Measurements from ENCODE around the gene SMURF1. TPM values are rescaled to one million over a fixed set of nuclear protein-coding genes. Genes with fewer than 3 reads are reported as not detected.

The SMURF1 gene
- total RNA-seq, 1 donor = 23.5 TPM

DNA sequence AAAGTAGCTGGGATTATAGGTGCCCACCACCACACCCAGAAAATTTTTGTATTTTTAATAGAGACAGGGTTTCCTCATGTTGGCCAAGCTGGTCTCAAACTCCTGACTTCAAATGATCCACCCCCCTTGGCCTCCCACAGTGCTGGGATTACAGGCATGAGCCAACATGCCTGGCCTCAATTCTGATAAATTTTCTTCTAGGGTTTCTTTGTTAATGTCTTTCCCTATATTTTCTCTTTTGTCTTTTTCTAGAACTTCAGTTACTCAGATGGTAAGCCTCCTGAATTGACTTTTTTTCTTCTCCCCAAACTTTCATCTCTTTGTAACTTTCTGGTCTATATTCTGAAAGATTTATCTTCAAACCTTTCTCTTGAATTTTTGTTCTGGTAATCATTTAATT, 12.7 kb upstream of the SMURF1 start:
- no peaks in the 10 kb centered on the region for H3K79me2 ChIP-seq (ENCODE audit: insufficient read depth, low read length)
- no peaks in the 10 kb centered on the region for H3K36me3 ChIP-seq (ENCODE audit: insufficient read depth, low read length)
- H3K4me3 ChIP-seq (ENCODE audit: insufficient read depth, low read length) = no peak overlapping the region
- H4K20me1 ChIP-seq (ENCODE audit: insufficient read depth, low read length) = no peaks in the 10 kb centered on the region
- no peaks in the 10 kb centered on the region for H3K4me1 ChIP-seq (ENCODE audit: insufficient read depth, low read length)
- no peaks in the 10 kb centered on the region for H3K9me3 ChIP-seq (ENCODE audit: low read depth, low read length)
- H3K27ac ChIP-seq (ENCODE audit: low read depth, low read length) = no peak overlapping the region
- no peak for DNase-seq (ENCODE audit: insufficient read length, low spot score, missing footprints)
- H3K27me3 ChIP-seq (ENCODE audit: insufficient read depth, low read length) = no peaks in the 10 kb centered on the region
- no peak overlapping the region for H2AFZ ChIP-seq (ENCODE audit: low read length)
- TF ChIP-seq, protein P1, sequence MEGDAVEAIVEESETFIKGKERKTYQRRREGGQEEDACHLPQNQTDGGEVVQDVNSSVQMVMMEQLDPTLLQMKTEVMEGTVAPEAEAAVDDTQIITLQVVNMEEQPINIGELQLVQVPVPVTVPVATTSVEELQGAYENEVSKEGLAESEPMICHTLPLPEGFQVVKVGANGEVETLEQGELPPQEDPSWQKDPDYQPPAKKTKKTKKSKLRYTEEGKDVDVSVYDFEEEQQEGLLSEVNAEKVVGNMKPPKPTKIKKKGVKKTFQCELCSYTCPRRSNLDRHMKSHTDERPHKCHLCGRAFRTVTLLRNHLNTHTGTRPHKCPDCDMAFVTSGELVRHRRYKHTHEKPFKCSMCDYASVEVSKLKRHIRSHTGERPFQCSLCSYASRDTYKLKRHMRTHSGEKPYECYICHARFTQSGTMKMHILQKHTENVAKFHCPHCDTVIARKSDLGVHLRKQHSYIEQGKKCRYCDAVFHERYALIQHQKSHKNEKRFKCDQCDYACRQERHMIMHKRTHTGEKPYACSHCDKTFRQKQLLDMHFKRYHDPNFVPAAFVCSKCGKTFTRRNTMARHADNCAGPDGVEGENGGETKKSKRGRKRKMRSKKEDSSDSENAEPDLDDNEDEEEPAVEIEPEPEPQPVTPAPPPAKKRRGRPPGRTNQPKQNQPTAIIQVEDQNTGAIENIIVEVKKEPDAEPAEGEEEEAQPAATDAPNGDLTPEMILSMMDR (IDR thresholded peaks at IDR 0.05; ENCODE audit: extremely low read depth, low read depth, low read length) = no peak
- no peak overlapping the region for H3K4me2 ChIP-seq (ENCODE audit: insufficient read depth, low read length)

- no peak overlapping the region for H3K4me3 ChIP-seq (ENCODE audit: insufficient read depth, low read length)
- no peaks in the 10 kb centered on the region for H3K36me3 ChIP-seq (ENCODE audit: insufficient read depth, low read length)
- no peak overlapping the region for H3K4me2 ChIP-seq (ENCODE audit: insufficient read depth, low read length)
- TF ChIP-seq, protein P1 (IDR thresholded peaks at IDR 0.05; ENCODE audit: extremely low read depth, low read depth, low read length) = no peak
- no peaks in the 10 kb centered on the region for H3K4me1 ChIP-seq (ENCODE audit: insufficient read depth, low read length)
- no peaks in the 10 kb centered on the region for H3K79me2 ChIP-seq (ENCODE audit: insufficient read depth, low read length)
- no peak overlapping the region for H3K27ac ChIP-seq (ENCODE audit: low read depth, low read length)
- H3K27me3 ChIP-seq (ENCODE audit: insufficient read depth, low read length) = peaks cover 5% of the 10 kb centered on the region
- no peak for DNase-seq (ENCODE audit: insufficient read length, low spot score, missing footprints)
- no peak overlapping the region for H2AFZ ChIP-seq (ENCODE audit: low read length)
- no peaks in the 10 kb centered on the region for H4K20me1 ChIP-seq (ENCODE audit: insufficient read depth, low read length)
- H3K9me3 ChIP-seq (ENCODE audit: low read depth, low read length) = no peaks in the 10 kb centered on the region
These were observed 11.3 kb upstream of the SMURF1 start for GRCh38 chr7:99155211-99155610.

- Histone ChIP-seq H3K4me3 (ENCODE audit: insufficient read depth, low read length) (no peak overlapping the region), H3K27ac (ENCODE audit: low read depth, low read length) (no peak overlapping the region), H3K9me3 (ENCODE audit: low read depth, low read length) (no peaks in the 10 kb centered on the region), H3K4me2 (ENCODE audit: insufficient read depth, low read length) (no peak overlapping the region), H3K79me2 (ENCODE audit: insufficient read depth, low read length) (peaks cover 3% of the 10 kb centered on the region), H3K27me3 (ENCODE audit: insufficient read depth, low read length) (peaks cover 5% of the 10 kb centered on the region), H4K20me1 (ENCODE audit: insufficient read depth, low read length) (no peaks in the 10 kb centered on the region), H3K36me3 (ENCODE audit: insufficient read depth, low read length) (no peaks in the 10 kb centered on the region), H3K4me1 (ENCODE audit: insufficient read depth, low read length) (peaks cover 6% of the 10 kb centered on the region), H2AFZ (ENCODE audit: low read length) (no peak overlapping the region)
- DNase-seq (ENCODE audit: insufficient read length, low spot score, missing footprints) = no peak
- TF ChIP-seq, protein P1 (IDR thresholded peaks at IDR 0.05; ENCODE audit: extremely low read depth, low read depth, low read length) = no peak
These were observed 3.1 kb upstream of the SMURF1 start for GRCh38 chr7:99146979-99147378.

- Histone ChIP-seq H3K36me3 (ENCODE audit: insufficient read depth, low read length) (no peaks in the 10 kb centered on the region), H3K4me1 (ENCODE audit: insufficient read depth, low read length) (peaks cover 20% of the 10 kb centered on the region), H4K20me1 (ENCODE audit: insufficient read depth, low read length) (peaks cover 5% of the 10 kb centered on the region), H3K4me2 (ENCODE audit: insufficient read depth, low read length) (no peak overlapping the region), H3K27ac (ENCODE audit: low read depth, low read length) (no peak overlapping the region), H3K4me3 (ENCODE audit: insufficient read depth, low read length) (peak overlapping the region; percentile 89), H3K9me3 (ENCODE audit: low read depth, low read length) (no peaks in the 10 kb centered on the region), H2AFZ (ENCODE audit: low read length) (no peak overlapping the region), H3K79me2 (ENCODE audit: insufficient read depth, low read length) (peaks cover 38% of the 10 kb centered on the region), H3K27me3 (ENCODE audit: insufficient read depth, low read length) (no peaks in the 10 kb centered on the region)
- DNase-seq (ENCODE audit: insufficient read length, low spot score, missing footprints) = no peak
- TF ChIP-seq, protein P1 (IDR thresholded peaks at IDR 0.05; ENCODE audit: extremely low read depth, low read depth, low read length) = no peak
These were observed 421 bp downstream of the SMURF1 start for GRCh38 chr7:99143521-99143852.
